H1 (cell line): ENCODE results near the gene CHAD. TPM values are rescaled to one million over a fixed set of nuclear protein-coding genes. Genes with fewer than 3 reads are reported as not detected.

Experiments used
- ASH2L ChIP-seq: fragments of 200-600, 300-600 bp; sonication (generic); IDR thresholded peaks from one replicate; pipeline ENCODE4 v1.7.1; 2017; ENCODE audit warnings: low read length
- BRCA1 ChIP-seq: IDR thresholded peaks from 2 replicates; pipeline ENCODE4 v1.6.1; 2012; ENCODE audit warnings: low read depth, low read length, improper control_type of control experiment
- CEBPB ChIP-seq: IDR thresholded peaks from 2 replicates; pipeline ENCODE4 v1.6.1; 2012; ENCODE audit warnings: low read depth, low read length
- CHD7 ChIP-seq: fragments of 300-600 bp; sonication (generic); IDR thresholded peaks from 2 replicates; pipeline ENCODE4 v1.7.1; 2012; ENCODE audit warnings: low read length, moderate library complexity, mild to moderate bottlenecking, inconsistent platforms; ENCODE audit not compliant: insufficient replicate concordance
- GABPA ChIP-seq: IDR thresholded peaks from 2 replicates; pipeline ENCODE4 v1.6.1; 2011; ENCODE audit warnings: mild to moderate bottlenecking, low read length, moderate library complexity, borderline replicate concordance; ENCODE audit not compliant: insufficient read depth
- JUND ChIP-seq: IDR thresholded peaks from 2 replicates; pipeline ENCODE4 v1.6.1; 2011; ENCODE audit warnings: mild to moderate bottlenecking, improper control_type of control experiment, low read length
- POU5F1 ChIP-seq: IDR thresholded peaks from 2 replicates; pipeline ENCODE4 v1.6.1; 2011; ENCODE audit warnings: low read depth, mild to moderate bottlenecking, low read length, moderate library complexity
- RXRA ChIP-seq: IDR thresholded peaks from 2 replicates; pipeline ENCODE4 v1.6.1; 2011; ENCODE audit warnings: low read depth, mild to moderate bottlenecking, low read length, moderate library complexity; ENCODE audit not compliant: insufficient read depth
- SIRT6 ChIP-seq: IDR thresholded peaks from one replicate; pipeline ENCODE4 v1.7.1; 2012; ENCODE audit warnings: low read length, inconsistent platforms
- polyA plus RNA-seq, 7 experiments: library from polyadenylated mRNA; depleted of rRNA in 3 of 7; stranded (reverse) in 5 of 7; unstranded in 2 of 7; fragments of >200 nt in 5 of 7; fragments of 200-250 nt in 2 of 7; gene quantifications; 1 replicate in 5 of 7; 2 replicates in 1 of 7; 4 replicates in 1 of 7; pipeline versions ENCODE4 v1.2.1 to v1.2.3, GENCODE V29; 2011 to 2013; ENCODE audit warnings: missing spikeins in 2 of 7, mixed read lengths in 2 of 7
- total RNA-seq: library from RNA; stranded (reverse); fragmentation: NEBNext Ultra II Directional; extraction: Animal tissue kit (Norgen Biotek cat#: 25700); gene quantifications from 2 replicates; pipeline ENCODE4 v1.2.1, GENCODE V29; 2021

CHAD gene
- total and polyA plus RNA-seq, 2 of the 8 experiments (the other 6 are each of a cell fraction or from before 2014, with no cell fraction given), result 0.03 TPM; not detected in 1

GRCh38 chr17:50478391-50479381 is 10.0 kb upstream of the CHAD start, which contains the start of gene RSAD1 (continued):
- peak; percentile 62; the same call in 1 of the 2 replicates for TF ChIP-seq GABPA
- 0 out of 2 replicates have a peak, but pooled peaks have one; percentile 21 for TF ChIP-seq BRCA1
- no peak for TF ChIP-seq CHD7
- no peak for TF ChIP-seq POU5F1
- TF ChIP-seq ASH2L, result peak; percentile 39
- TF ChIP-seq JUND, result 0 out of 2 replicates have a peak, but pooled peaks have one; percentile 7
- TF ChIP-seq SIRT6, result no peak
- no peak for TF ChIP-seq CEBPB
- no peak for TF ChIP-seq RXRA
